GM12891 (cell line): ENCODE measurements around the gene CHRNA4.
"Not testable (repeated sequence)": the region's sequence is repeated elsewhere in the genome, so short reads cannot be mapped to it uniquely, and the experiment has no call there.

Experiments used
- DNase-seq: peaks from one replicate; pipeline ENCODE4 v3.0.0; 2011; ENCODE audit warnings: low spot score; ENCODE audit not compliant: insufficient read length
- FAIRE-seq: peaks from 2 replicates; lab custom pipeline; 2011; peaks lifted over from hg19 to GRCh38; lab: Jason Lieb, UNC
- PAX5 ChIP-seq: IDR thresholded peaks from 2 replicates; pipeline ENCODE4 v1.6.1; 2011; ENCODE audit warnings: low read length, moderate library complexity, mild to moderate bottlenecking; ENCODE audit not compliant: insufficient read depth, severe bottlenecking
- POLR2A ChIP-seq: IDR thresholded peaks from 2 replicates; pipeline ENCODE4 v1.6.1; 2011; ENCODE audit warnings: low read depth, low read length, control low read depth
- POLR2AphosphoS5 ChIP-seq: IDR thresholded peaks from 2 replicates; pipeline ENCODE4 v1.6.1; 2011; ENCODE audit warnings: low read depth, low read length, control low read depth
- POU2F2 ChIP-seq: IDR thresholded peaks from 2 replicates; pipeline ENCODE4 v1.6.1; 2011; ENCODE audit warnings: low read depth, mild to moderate bottlenecking, control low read depth, low read length, moderate library complexity
- SPI1 ChIP-seq: IDR thresholded peaks from 2 replicates; pipeline ENCODE4 v1.6.1; 2011; ENCODE audit warnings: low read depth, low read length, control low read depth
- TAF1 ChIP-seq: IDR thresholded peaks from 2 replicates; pipeline ENCODE4 v1.6.1; 2011; ENCODE audit warnings: low read depth, low read length, control low read depth

Gene CHRNA4

GRCh38 chr20:63311186-63311832, 49.8 kb downstream of the CHRNA4 start:
- no peak for TF ChIP-seq SPI1
- no peak for TF ChIP-seq POU2F2
- no peak for TF ChIP-seq POLR2AphosphoS5
- no peak for TF ChIP-seq TAF1
- TF ChIP-seq PAX5 = no peak
- no peak for TF ChIP-seq POLR2A
- DNase-seq (no peak), FAIRE-seq (no peak)

- DNase-seq (no peak), FAIRE-seq (no peak)
- TF ChIP-seq POLR2AphosphoS5 = no peak
- TF ChIP-seq PAX5 = no peak
- TF ChIP-seq SPI1 = no peak
- no peak for TF ChIP-seq TAF1
- no peak for TF ChIP-seq POLR2A
- TF ChIP-seq POU2F2 = no peak
Measured at GRCh38 chr20:63310265-63310991, 50.7 kb downstream of the CHRNA4 start.

GRCh38 chr20:63309261-63310071, 51.7 kb downstream of the CHRNA4 start:
- DNase-seq = no peak
- FAIRE-seq = no peak
- TF ChIP-seq POLR2AphosphoS5 (no peak), POLR2A (no peak), PAX5 (no peak), POU2F2 (no peak), SPI1 (no peak), TAF1 (no peak)

- DNase-seq = no peak
- TF ChIP-seq PAX5 (no peak), POLR2AphosphoS5 (no peak), POU2F2 (no peak), TAF1 (no peak), SPI1 (no peak), POLR2A (no peak)
- FAIRE-seq = no peak
Measured at GRCh38 chr20:63308218-63308911, 52.8 kb downstream of the CHRNA4 start.

GRCh38 chr20:63307538-63308217, 53.5 kb downstream of the CHRNA4 start:
- FAIRE-seq = no peak

GRCh38 chr20:63306673-63307537, 54.2 kb downstream of the CHRNA4 start:
- FAIRE-seq (no peak), DNase-seq (no peak)
- no peak for TF ChIP-seq POLR2AphosphoS5
- no peak for TF ChIP-seq PAX5
- no peak for TF ChIP-seq SPI1

More at GRCh38 chr20:63307538-63308217, 53.5 kb downstream of the CHRNA4 start:
- no peak for TF ChIP-seq TAF1
- TF ChIP-seq POU2F2 = no peak
- no peak for TF ChIP-seq PAX5
- TF ChIP-seq POLR2AphosphoS5 = no peak
- TF ChIP-seq SPI1 = no peak
- no peak for TF ChIP-seq POLR2A
- DNase-seq = no peak

GRCh38 chr20:63305933-63306672, 55.0 kb downstream of the CHRNA4 start:
- FAIRE-seq, DNase-seq: not testable (repeated sequence)

- DNase-seq (no peak), FAIRE-seq (no peak)
- TF ChIP-seq PAX5 = no peak
- TF ChIP-seq POLR2AphosphoS5 = no peak
- TF ChIP-seq POU2F2 = no peak
- TF ChIP-seq TAF1 = no peak
- no peak for TF ChIP-seq SPI1
- no peak for TF ChIP-seq POLR2A
Measured at GRCh38 chr20:63305393-63305792, 55.8 kb downstream of the CHRNA4 start.
